HG02938 (cell line): Measurements from ENCODE around the gene EXOC2.
"Not testable (repeated sequence)": the region's sequence is repeated elsewhere in the genome, so short reads cannot be mapped to it uniquely, and the experiment has no call there.

Experiments used
- ATAC-seq: cut with Tn5 transposase; IDR thresholded peaks from one replicate; pipeline ENCODE4 v1.9.1; 2021; ENCODE audit warnings: mild to moderate bottlenecking, moderate library complexity; ENCODE audit not compliant: unreplicated experiment

The EXOC2 gene

DNA sequence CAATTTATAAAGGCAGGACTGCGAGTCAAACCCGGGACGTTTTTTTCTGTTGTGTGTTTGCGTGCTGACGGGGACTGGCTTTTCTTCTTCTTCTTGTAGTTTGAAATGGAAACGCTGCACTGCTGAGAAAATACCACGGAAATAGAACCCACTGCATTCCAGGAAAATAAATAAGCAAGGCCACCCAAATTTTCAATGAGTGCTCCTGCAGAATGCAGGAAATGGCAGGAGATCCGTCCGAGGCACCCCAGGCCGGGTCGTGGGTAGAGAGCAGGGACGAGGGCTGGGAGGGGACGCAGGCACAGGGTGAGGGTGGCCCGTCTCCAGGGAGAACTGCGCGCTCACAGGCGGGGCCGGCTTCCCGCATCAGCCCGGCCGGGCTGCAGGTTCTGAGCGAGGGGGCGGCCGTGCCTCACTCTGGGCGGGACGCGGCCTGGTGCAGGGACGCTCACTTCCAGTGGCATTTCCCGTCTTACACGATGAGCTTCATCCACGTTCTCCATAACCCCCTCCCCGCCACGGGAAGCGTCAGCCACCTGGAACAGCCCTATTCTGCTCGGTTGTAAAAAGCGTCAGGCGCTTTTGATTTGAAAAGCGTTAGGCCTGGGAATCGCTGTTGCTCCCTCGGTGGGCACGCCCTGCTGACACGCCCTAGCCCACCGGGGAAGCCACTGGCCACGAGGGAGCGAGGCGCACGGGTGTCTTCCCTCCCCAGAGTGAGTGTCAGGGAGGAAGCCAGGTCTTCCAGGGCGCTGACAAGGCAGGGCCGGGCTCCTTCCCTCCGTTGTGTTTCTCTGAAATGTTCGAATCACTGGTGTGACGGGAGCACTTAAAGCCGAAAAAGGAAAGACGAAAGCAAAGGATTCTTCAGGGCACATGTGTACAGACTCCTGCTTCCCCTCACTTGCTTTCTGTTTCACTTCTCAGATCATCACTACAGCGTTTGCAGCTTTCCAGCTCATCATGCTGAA lies 17.9 kb upstream of the EXOC2 start:
- ATAC-seq: peak; percentile 92

DNA sequence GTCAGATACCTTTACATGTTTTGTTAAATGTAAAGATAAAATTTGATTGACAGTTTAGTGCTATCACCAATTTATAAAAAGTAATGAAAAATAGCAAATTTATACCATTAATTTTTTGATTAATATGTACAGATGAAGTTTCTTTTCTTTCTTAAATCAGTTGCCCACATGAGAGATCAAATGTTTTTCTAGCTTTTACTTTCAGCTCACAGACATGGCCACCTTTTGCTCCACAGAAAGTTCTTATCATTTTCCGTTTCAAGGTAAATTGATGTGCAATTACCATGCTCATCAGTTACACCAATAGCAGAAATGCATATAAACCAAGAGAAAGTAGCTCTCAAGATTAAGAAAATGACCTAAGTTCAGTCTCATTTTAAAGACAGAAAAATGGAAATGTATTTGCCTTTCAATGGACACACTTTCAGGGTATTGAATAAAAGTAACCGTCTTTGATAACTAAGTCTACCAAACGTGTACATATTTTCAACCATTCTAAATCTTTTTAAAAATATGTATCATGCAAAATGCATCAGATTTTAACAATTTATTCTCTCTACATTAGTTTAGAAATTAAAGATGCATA lies 16.6 kb upstream of the EXOC2 start:
- no peak for ATAC-seq

GRCh38 chr6:708237-708598 lies 15.3 kb upstream of the EXOC2 start:
- no peak for ATAC-seq

DNA sequence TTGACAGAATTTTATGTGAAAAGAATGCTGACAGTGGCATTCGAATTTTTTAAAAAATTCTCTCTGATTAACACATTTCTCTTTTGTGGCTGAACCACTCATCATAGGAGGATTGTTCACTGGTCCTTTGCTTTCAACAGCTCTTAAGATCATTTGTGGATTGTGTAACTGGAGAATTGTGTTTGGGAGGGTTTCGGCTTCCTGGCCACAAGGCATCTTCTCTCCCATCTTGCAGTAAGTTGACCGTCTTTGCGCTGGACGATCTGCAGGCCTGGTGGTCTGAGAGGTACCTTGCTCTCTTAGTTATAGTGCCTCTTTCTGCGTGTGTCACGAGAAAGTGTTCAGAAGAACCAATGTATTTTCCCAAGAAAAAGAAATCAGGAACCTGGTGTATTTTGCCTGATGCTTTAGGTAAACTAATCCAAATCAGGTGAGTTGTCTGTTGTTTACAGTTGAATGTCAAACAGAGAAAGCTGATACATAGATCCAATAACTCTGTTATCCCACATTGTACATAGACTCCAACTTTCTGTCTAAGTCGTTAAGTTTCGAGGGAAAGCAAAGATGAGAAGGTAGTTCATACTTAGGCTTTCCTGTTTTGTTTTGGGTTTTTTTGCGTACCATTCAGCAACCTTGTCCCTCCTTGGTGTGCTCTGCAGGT lies 14.8 kb upstream of the EXOC2 start:
- no peak for ATAC-seq

- no peak for ATAC-seq
These were observed 14.0 kb upstream of the EXOC2 start for GRCh38 chr6:706819-707381.

DNA sequence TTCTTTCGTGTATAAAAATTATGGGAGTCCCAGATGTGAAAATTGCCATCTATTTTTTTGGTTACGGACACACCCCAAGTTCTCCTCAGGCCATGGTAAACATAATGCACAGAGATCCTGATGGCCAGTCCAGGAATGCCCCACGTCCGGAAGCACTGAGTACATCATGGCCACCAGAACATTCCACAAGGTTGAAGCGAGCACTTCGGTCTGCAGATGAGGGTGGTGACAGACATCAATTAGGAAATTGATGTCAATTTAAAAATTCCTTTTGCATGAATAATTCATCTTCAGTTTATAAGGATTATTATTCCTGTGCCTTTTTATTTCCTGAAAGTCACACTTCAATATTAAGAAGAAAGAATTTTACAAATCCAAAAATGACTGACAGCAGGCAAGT lies 13.2 kb upstream of the EXOC2 start:
- ATAC-seq: no peak

DNA sequence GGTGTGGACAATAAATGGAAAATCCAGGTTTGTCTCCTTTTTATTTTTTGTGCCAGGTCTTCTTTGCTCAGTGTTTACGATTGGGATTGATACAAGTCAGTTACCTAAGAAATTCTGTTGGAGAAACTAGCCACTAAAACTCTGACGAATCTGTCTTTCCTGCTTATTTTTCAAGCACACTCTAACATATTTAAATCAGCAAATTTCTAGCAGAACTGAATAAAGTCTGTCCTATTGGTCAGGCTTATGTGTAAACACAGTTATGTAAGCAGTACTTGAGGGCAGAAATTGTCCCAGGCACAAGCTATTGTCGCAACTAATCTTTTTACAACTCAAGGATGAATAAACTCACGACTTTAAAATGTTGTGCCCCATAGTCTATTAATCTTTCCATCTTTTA lies 12.1 kb upstream of the EXOC2 start:
- no peak for ATAC-seq

- no peak for ATAC-seq
These were observed 11.1 kb upstream of the EXOC2 start for GRCh38 chr6:704046-704445.

GRCh38 chr6:703552-703951 lies 10.6 kb upstream of the EXOC2 start:
- ATAC-seq: no peak

GRCh38 chr6:701700-702479 lies 9.0 kb upstream of the EXOC2 start:
- ATAC-seq: no peak

- no peak for ATAC-seq
These were observed 8.3 kb upstream of the EXOC2 start for GRCh38 chr6:701215-701614.

GRCh38 chr6:700490-700889 lies 7.6 kb upstream of the EXOC2 start:
- ATAC-seq: no peak

DNA sequence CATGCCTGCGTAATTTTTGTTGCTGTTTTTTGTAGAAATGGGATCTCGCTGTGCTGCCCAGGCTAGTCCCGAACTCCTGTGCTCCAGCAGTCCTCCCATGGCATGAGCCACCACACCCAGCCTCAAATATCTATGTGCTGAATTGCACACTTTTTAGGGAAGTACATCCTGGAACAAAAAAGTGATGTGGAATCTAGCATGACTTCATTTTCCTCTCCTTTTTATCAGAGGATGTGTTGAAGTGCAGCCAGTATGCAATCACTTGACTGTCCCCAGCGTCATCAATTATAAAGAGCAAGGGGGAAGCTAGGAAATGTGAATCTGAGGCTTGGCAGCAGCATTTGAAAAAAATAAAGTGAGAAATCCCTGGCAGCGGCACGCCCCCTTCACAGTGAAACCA lies 6.4 kb upstream of the EXOC2 start:
- no peak for ATAC-seq

- not testable (repeated sequence) for ATAC-seq
These were observed 1.6 kb upstream of the EXOC2 start for GRCh38 chr6:694431-695126.

DNA sequence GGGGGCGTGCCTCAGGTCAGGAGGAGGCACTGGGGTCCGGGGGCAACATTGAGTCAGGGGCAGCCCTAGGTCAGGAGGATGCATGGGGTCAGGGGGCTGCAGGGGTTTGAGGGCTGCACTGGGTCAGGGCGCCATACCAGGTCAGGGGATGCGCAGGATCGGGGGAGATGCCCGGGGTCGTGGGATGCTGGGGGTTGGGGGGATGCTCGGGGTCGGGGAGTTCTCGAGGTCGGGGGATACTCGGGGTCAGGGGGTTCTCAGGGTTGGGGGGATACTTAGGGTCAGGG lies 727 bp upstream of the EXOC2 start:
- no peak for ATAC-seq

GRCh38 chr6:692356-692851 lies 535 bp downstream of the EXOC2 start:
- ATAC-seq: peak; percentile 83

DNA sequence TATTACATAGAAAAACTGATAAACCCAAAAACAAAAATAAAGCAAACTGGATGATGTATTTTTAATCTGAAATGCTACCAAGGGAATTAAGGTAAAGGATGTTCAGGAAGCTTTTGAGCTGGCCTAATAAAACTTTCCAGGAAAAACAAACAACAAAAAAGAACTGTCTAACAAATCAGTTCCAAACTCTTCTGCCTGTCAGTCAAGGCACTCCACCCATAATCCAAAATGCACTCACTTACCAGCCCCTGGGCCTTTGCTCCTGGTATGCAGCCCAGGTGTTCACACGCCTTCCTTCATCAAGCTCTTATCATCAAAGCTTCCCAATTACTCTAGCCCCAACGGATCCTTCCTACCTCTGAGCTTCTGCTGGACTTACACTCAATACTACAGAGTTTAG lies 3.7 kb downstream of the EXOC2 start:
- ATAC-seq: no peak

GRCh38 chr6:686497-686896 lies 6.4 kb downstream of the EXOC2 start:
- ATAC-seq: no peak

DNA sequence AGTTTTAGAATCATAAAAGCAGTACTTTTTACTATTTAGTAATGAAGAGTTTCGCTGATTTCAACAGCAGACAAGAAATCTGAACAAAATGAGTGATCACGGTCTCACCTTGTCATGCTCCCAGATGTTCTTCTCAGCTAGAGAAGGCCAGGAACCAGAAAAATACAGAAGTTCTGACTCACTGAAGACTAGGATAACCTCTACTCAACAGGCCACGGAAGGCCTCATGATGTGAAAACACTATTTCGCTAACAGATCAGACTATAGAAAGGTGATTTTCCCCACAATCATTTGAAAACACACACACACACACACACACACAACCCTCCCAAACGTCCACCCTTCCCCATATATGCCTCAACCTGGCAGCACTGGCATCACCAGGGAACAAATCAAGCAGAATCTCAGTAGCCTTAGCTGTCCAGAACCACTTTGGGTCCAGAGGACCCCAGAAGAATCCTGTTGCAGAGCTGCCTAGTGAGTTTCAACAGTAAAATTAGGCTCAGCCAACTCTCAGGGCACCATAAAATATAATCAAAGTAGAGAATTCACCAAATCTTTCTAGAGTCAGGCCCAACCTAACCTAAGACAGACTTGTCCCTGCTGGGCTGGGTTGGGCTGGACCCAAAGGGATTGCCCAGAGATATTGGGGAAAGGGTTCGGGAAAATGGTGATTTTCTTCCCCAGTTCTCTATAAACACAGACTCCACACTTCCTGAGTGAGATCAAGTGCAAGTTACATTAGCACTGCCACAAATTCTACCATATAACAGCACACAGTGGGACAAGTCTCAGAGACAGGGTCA lies 7.9 kb downstream of the EXOC2 start:
- ATAC-seq: peak; percentile 67
